HepG2 (cell line): ENCODE data around the gene COLEC12. TPM values are rescaled to one million over a fixed set of nuclear protein-coding genes. Genes with fewer than 3 reads are reported as not detected.
"Not testable (repeated sequence)": the region's sequence is repeated elsewhere in the genome, so short reads cannot be mapped to it uniquely, and the experiment has no call there.

Source experiments
- ATAC-seq: fragments of 200-7000 bp; cut with Tn5 transposase; 3 replicates; pipeline ENCODE4 v1.9.1; 2020; ENCODE audit warnings: mild to moderate bottlenecking, moderate library complexity
- BruUV-seq: library from RNA; stranded (reverse); fragments of 400-500 nt; replicated peaks from 2 replicates; lab custom pipeline; 2021; lab: Mats Ljungman, UMichigan
- CTCF ChIA-PET: fragments of 300-600 bp; formaldehyde crosslinking; extraction: SDS; loops from one replicate; lab custom pipeline; 2021; ENCODE audit warnings: low total read pairs, inconsistent platforms, low intra/inter-chr PET ratio; lab: Yijun Ruan, JAX
- POLR2A ChIA-PET: fragments of 350-600 bp; sonication (Branson Sonifier 250); formaldehyde crosslinking; loops from one replicate; lab custom pipeline; 2020; ENCODE audit warnings: antibody characterized with exemption, inconsistent platforms; lab: Yijun Ruan, JAX
- DNase-seq: peaks from one replicate; pipeline ENCODE4 v3.0.0-alpha.2; 2015; ENCODE audit warnings: low spot score
- FAIRE-seq: peaks from 3 replicates; lab custom pipeline; 2011; peaks lifted over from hg19 to GRCh38; lab: Jason Lieb, UNC
- H2AFZ ChIP-seq: one replicate; pipeline ENCODE4 v1.6.1; 2011; ENCODE audit warnings: low read length, inconsistent platforms
- H3K27ac ChIP-seq: fragments of 300-600 bp; 3 replicates; pipeline ENCODE4 v1.8.0; 2011; ENCODE audit warnings: mixed run types, mild to moderate bottlenecking, mixed read lengths, low read length, inconsistent platforms; ENCODE audit not compliant: insufficient read depth; ENCODE audit errors: extremely low read length
- H3K27me3 ChIP-seq, 2 experiments: fragments of 200-600 bp in 1 of 2; 2 replicates in 1 of 2; 3 replicates in 1 of 2; pipeline versions ENCODE4 v1.6.0 to v1.8.0; 2011; ENCODE audit warnings: low read length in 2 of 2, mild to moderate bottlenecking in 2 of 2, moderate library complexity in 2 of 2, inconsistent platforms in 1 of 2; ENCODE audit not compliant: insufficient read depth in 2 of 2, control insufficient read depth in 1 of 2
- H3K36me3 ChIP-seq, 2 experiments: fragments of 200-600 bp in 1 of 2; replicated peaks in 1 of 2; 2 replicates in 1 of 2; 3 replicates in 1 of 2; pipeline versions ENCODE4 v1.5.1 to v1.8.0; 2011; ENCODE audit warnings: low read length in 2 of 2, inconsistent platforms in 1 of 2; ENCODE audit not compliant: insufficient read depth in 2 of 2, control insufficient read depth in 1 of 2
- H3K4me1 ChIP-seq: 2 replicates; pipeline ENCODE4 v1.5.1; 2012; ENCODE audit warnings: low read length, inconsistent platforms; ENCODE audit not compliant: insufficient read depth
- H3K4me2 ChIP-seq: 2 replicates; pipeline ENCODE4 v1.6.0; 2011; ENCODE audit warnings: low read depth, low read length, inconsistent platforms
- H3K4me3 ChIP-seq, 3 experiments: fragments of 200-600 bp in 1 of 3; sonication (generic), shearing (Covaris generic) in 1 of 3; replicated peaks in 1 of 3; 2 replicates each; pipeline ENCODE4 v1.5.1; 2011 to 2016; ENCODE audit warnings: low read length in 3 of 3, inconsistent platforms in 2 of 3, low read depth in 2 of 3, mild to moderate bottlenecking in 2 of 3, control low read depth in 1 of 3, mixed read lengths in 1 of 3; ENCODE audit not compliant: insufficient read depth in 1 of 3
- H3K79me2 ChIP-seq: one replicate; pipeline ENCODE4 v1.6.1; 2011; ENCODE audit warnings: low read length, inconsistent platforms; ENCODE audit not compliant: insufficient read depth
- H3K9ac ChIP-seq: 2 replicates; pipeline ENCODE4 v1.6.0; 2011; ENCODE audit warnings: mild to moderate bottlenecking, low read depth, low read length, inconsistent platforms; ENCODE audit not compliant: insufficient read depth
- H3K9me3 ChIP-seq: 2 replicates; pipeline ENCODE4 v1.5.1; 2012; ENCODE audit warnings: mild to moderate bottlenecking, low read length
- H4K20me1 ChIP-seq: 2 replicates; pipeline ENCODE4 v1.6.0; 2011; ENCODE audit warnings: inconsistent platforms, mild to moderate bottlenecking, low read length, moderate library complexity; ENCODE audit not compliant: insufficient read depth
- KDM3A ChIP-seq: IDR thresholded peaks from 2 replicates; pipeline ENCODE4 v1.6.1; 2018; ENCODE audit warnings: low read depth, missing compliant biosample characterization
- MAFF ChIP-seq: IDR thresholded peaks from 2 replicates; pipeline ENCODE4 v1.6.1; 2011; ENCODE audit warnings: low read depth, low read length, improper control_type of control experiment
- MAFK ChIP-seq, 2 experiments: IDR thresholded peaks in 1 of 2; conservative IDR thresholded peaks in 1 of 2; 2 replicates each; pipeline ENCODE4 v1.6.1; 2011; ENCODE audit warnings: improper control_type of control experiment in 2 of 2, low read length in 2 of 2
- NKX3-1 ChIP-seq: sonication (generic); formaldehyde crosslinking; IDR thresholded peaks from 2 replicates; pipeline ENCODE4 v1.5.0; 2020; ENCODE audit warnings: missing genetic modification reagents
- SUZ12 ChIP-seq: fragments of 150-350 bp; IDR thresholded peaks from 2 replicates; pipeline ENCODE4 v1.6.1; 2014; ENCODE audit warnings: low read depth, low read length
- ZNF468 ChIP-seq: sonication (generic); formaldehyde crosslinking; IDR thresholded peaks from 2 replicates; pipeline ENCODE4 v1.8.0; 2022; ENCODE audit warnings: mild to moderate bottlenecking, moderate library complexity, missing genetic modification reagents
- ZNF557 ChIP-seq: sonication (generic); formaldehyde crosslinking; IDR thresholded peaks from 2 replicates; pipeline ENCODE4 v1.4.0; 2020; ENCODE audit warnings: missing genetic modification reagents
- ZNF75D ChIP-seq: sonication (generic); formaldehyde crosslinking; IDR thresholded peaks from 2 replicates; pipeline ENCODE4 v1.8.1; 2023; ENCODE audit warnings: missing genetic modification reagents, mild to moderate bottlenecking, borderline replicate concordance
- ZSCAN12 ChIP-seq: sonication (generic); formaldehyde crosslinking; IDR thresholded peaks from 2 replicates; pipeline ENCODE4 v1.9.0; 2021; ENCODE audit warnings: mild to moderate bottlenecking, missing genetic modification reagents
- WGBS: methylation state at CpG from one replicate; pipeline ENCODE4 v1.1.6; 2017; ENCODE audit warnings: low lambda C conversion rate; 5-methylcytosine and 5-hydroxymethylcytosine counted together
- in situ Hi-C: cut with HindIII; loops from 2 replicates; pipeline ENCODE4 v1.10.0; 2017; ENCODE audit warnings: low pct_unique_long_range_greater_than_20kb; ENCODE audit not compliant: extremely low pct_ligation_motif_present
- intact Hi-C: fragments of 100-400 bp; cut with micrococcal nuclease; formaldehyde crosslinking; loops from one replicate; pipeline ENCODE4 v1.10.0; 2022; ENCODE audit not compliant: unreplicated experiment
- polyA plus RNA-seq, 8 experiments: library from polyadenylated mRNA; depleted of rRNA in 3 of 8; stranded (reverse) in 7 of 8; unstranded in 1 of 8; fragments of >200 nt; fragmentation: Illumina TruSeq in 4 of 8; extraction: Trizol in 4 of 8; gene quantifications; 2 replicates each; pipeline versions ENCODE4 v1.2.1 to v1.2.3, GENCODE V29; 2011 to 2016; ENCODE audit warnings: low read depth in 4 of 8, missing spikeins in 1 of 8, mixed read lengths in 1 of 8; ENCODE audit not compliant: insufficient read depth in 1 of 8
- total RNA-seq, 5 experiments: library from RNA; depleted of rRNA; stranded (reverse); fragments of >200 nt; fragmentation: Illumina TruSeq; extraction: Trizol; gene quantifications; 2 replicates each; pipeline ENCODE4 v1.2.3, GENCODE V29; 2016; ENCODE audit warnings: low read depth in 1 of 5

Gene COLEC12
- total and polyA plus RNA-seq, 2 of the 13 experiments (the other 11 are each of a cell fraction or from before 2014, with no cell fraction given): 0.02 to 0.11 TPM

GRCh38 chr18:312415-312814, 188.1 kb downstream of the COLEC12 start:
- Histone ChIP-seq H3K36me3 (no peaks in the 10 kb centered on the region), H3K79me2 (no peaks in the 10 kb centered on the region), H3K27me3 (peaks cover 0 to 8% of the 10 kb centered on the region in 2 experiments; a peak in 1 of 5 replicates), H4K20me1 (no peaks in the 10 kb centered on the region), H3K9me3 (no peaks in the 10 kb centered on the region), H3K9ac (no peak overlapping the region), H3K27ac (no peak overlapping the region), H3K4me1 (no peaks in the 10 kb centered on the region; the same call in 1 of the 2 replicates), H3K4me2 (no peak overlapping the region), H2AFZ (no peak overlapping the region), H3K4me3 (no peak overlapping the region)
- intact Hi-C loops: no loop called here
- no TSS peak for BruUV-seq
- POLR2A ChIA-PET: no interaction called here
- TF ChIP-seq NKX3-1 (no peak), SUZ12 (no peak), ZNF75D (CRISPR knock-in tag) (no peak), ZNF468 (no peak), KDM3A (CRISPR knock-in tag) (no peak), ZNF557 (CRISPR knock-in tag) (no peak)
- CTCF ChIA-PET: no interaction called here
- DNase-seq (no peak), ATAC-seq (no peak), FAIRE-seq (no peak)
- 0% methylated on average over 1 of the region's 4 CpGs for WGBS
- in situ Hi-C loops: no loop called here

- H3K4me1 ChIP-seq: no peaks in the 10 kb centered on the region; the same call in 1 of the 2 replicates
- no peak for TF ChIP-seq ZSCAN12
- TF ChIP-seq MAFK (conservative IDR thresholded peaks at IDR 0.05 in 1 of 2, IDR thresholded peaks at IDR 0.05 in 1 of 2; ENCODE audit: low read length in 2 of 2): peak; percentile 83 to 84
- TF ChIP-seq MAFF: peak; percentile 80
- TF ChIP-seq, all 625 proteins: peak for 2
- H3K36me3 ChIP-seq: no peaks in the 10 kb centered on the region
- no peak overlapping the region for H3K4me3 ChIP-seq
- H2AFZ ChIP-seq: no peak overlapping the region
- H4K20me1 ChIP-seq: no peaks in the 10 kb centered on the region
- no peaks in the 10 kb centered on the region for H3K9me3 ChIP-seq
- in situ Hi-C loops (no loop called here), intact Hi-C loops (no loop called here)
- H3K27ac ChIP-seq: no peak overlapping the region
- H3K4me2 ChIP-seq: no peak overlapping the region
- BruUV-seq: no TSS peak
- H3K27me3 ChIP-seq: peaks cover 0 to 13% of the 10 kb centered on the region in 2 experiments; a peak in 1 of 5 replicates
- DNase-seq: no peak
- no peak overlapping the region for H3K9ac ChIP-seq
- H3K79me2 ChIP-seq: no peaks in the 10 kb centered on the region
- no peak for FAIRE-seq
- no peak for ATAC-seq
- POLR2A ChIA-PET: no interaction called here
- CTCF ChIA-PET: no interaction called here
Observed at GRCh38 chr18:310042-310441, 190.5 kb downstream of the COLEC12 start.

GRCh38 chr18:308086-308485, 192.4 kb downstream of the COLEC12 start:
- H3K4me3 ChIP-seq, H3K9ac ChIP-seq, H3K4me2 ChIP-seq, FAIRE-seq, H4K20me1 ChIP-seq, H2AFZ ChIP-seq, H3K27ac ChIP-seq, H3K36me3 ChIP-seq, H3K79me2 ChIP-seq, CTCF ChIA-PET, ATAC-seq, in situ Hi-C loops, POLR2A ChIA-PET, DNase-seq, H3K9me3 ChIP-seq, intact Hi-C loops, H3K4me1 ChIP-seq, BruUV-seq: not testable (repeated sequence)
- peaks cover 0 to 23% of the 10 kb centered on the region in 2 experiments; a peak in 2 of 5 replicates for H3K27me3 ChIP-seq
- WGBS: 13% methylated on average over 4 of the region's 4 CpGs
